PC-9 (cell line): ENCODE data around the gene LACTB.

Experiments used
- EZH2 ChIP-seq: fragments of 200-600 bp; sonication (generic); IDR thresholded peaks from 2 replicates; pipeline ENCODE4 v1.8.0; 2017; ENCODE audit warnings: antibody characterized with exemption, low read depth
- TF ChIP-seq, protein P1 (sequence below): fragments of 200-600 bp; sonication (generic); conservative IDR thresholded peaks from 2 replicates; pipeline ENCODE4 v1.6.1; 2017; ENCODE audit warnings: mixed run types, antibody characterized with exemption, mild to moderate bottlenecking, moderate library complexity

DNA sequence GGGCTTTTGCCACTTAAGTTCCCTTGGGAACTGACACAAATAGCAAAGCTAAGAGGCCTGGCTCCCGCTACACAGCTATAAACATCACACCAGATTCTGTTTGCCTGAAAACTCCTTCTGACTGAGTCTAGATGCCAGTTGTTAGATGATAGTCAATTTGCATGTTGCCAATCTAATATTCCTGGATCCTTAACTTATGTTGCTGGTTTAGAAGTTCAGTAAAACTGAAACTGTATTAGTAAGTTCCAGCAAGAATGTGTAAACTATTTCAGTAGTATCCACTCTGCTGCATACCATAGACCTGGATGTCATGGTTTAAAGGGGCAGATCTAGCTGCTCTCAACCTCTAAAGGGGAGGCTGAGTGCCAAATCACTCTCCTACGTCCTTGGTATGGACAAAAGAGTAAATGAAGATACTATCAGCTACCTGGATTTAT, 27.1 kb upstream of the LACTB start:
- TF ChIP-seq, protein P1, sequence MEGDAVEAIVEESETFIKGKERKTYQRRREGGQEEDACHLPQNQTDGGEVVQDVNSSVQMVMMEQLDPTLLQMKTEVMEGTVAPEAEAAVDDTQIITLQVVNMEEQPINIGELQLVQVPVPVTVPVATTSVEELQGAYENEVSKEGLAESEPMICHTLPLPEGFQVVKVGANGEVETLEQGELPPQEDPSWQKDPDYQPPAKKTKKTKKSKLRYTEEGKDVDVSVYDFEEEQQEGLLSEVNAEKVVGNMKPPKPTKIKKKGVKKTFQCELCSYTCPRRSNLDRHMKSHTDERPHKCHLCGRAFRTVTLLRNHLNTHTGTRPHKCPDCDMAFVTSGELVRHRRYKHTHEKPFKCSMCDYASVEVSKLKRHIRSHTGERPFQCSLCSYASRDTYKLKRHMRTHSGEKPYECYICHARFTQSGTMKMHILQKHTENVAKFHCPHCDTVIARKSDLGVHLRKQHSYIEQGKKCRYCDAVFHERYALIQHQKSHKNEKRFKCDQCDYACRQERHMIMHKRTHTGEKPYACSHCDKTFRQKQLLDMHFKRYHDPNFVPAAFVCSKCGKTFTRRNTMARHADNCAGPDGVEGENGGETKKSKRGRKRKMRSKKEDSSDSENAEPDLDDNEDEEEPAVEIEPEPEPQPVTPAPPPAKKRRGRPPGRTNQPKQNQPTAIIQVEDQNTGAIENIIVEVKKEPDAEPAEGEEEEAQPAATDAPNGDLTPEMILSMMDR = no peak
- no peak for TF ChIP-seq EZH2
